Measurements from ENCODE around the gene CRIM1.

The CRIM1 gene

DNA sequence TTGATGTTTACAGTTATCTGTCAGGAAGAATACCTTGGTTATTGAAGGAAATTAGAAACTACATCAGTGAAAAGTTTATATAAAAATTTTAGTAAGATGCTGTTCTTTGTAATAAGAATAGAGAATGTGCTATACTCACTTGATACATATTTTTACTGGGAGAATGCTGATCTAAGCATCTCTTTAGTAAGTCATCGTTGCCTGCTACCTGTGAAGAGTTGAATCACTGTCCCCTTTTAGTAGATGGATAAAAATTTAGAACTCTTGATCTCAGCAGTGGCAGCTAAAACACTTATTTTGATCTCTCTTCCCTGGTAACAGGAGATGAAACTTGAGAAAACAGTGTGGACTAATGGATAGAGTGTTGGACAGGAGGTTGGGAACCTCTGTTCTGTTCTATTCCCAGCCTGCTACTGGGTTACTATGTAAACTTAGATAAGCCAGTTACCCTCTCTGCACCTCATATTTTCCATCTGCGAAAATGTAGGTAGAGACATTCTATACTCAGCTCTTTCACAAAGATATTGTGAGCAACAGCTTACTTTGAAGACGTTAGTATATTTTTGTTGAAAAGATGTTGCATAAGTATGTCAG lies 142.1 kb downstream of the CRIM1 start:
- Mint-ChIP-seq H3K4me1 (peaks cover 21% of the 10 kb centered on the region), H3K27ac (no peak overlapping the region), H3K27me3 (ENCODE audit: low read depth, poor library complexity) (peaks cover 3% of the 10 kb centered on the region), H3K4me3 (no peak overlapping the region), H3K36me3 (ENCODE audit: low read depth) (peaks cover 33% of the 10 kb centered on the region), H3K9me3 (no peaks in the 10 kb centered on the region)
- TF ChIP-seq, protein P1, sequence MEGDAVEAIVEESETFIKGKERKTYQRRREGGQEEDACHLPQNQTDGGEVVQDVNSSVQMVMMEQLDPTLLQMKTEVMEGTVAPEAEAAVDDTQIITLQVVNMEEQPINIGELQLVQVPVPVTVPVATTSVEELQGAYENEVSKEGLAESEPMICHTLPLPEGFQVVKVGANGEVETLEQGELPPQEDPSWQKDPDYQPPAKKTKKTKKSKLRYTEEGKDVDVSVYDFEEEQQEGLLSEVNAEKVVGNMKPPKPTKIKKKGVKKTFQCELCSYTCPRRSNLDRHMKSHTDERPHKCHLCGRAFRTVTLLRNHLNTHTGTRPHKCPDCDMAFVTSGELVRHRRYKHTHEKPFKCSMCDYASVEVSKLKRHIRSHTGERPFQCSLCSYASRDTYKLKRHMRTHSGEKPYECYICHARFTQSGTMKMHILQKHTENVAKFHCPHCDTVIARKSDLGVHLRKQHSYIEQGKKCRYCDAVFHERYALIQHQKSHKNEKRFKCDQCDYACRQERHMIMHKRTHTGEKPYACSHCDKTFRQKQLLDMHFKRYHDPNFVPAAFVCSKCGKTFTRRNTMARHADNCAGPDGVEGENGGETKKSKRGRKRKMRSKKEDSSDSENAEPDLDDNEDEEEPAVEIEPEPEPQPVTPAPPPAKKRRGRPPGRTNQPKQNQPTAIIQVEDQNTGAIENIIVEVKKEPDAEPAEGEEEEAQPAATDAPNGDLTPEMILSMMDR (IDR thresholded peaks at IDR 0.05) = no peak
- DNase-seq = no peak

GRCh38 chr2:36499128-36499820 lies 143.7 kb downstream of the CRIM1 start:
- Mint-ChIP-seq H3K9me3 (no peaks in the 10 kb centered on the region), H3K27me3 (ENCODE audit: low read depth, poor library complexity) (no peaks in the 10 kb centered on the region), H3K4me3 (no peak overlapping the region), H3K27ac (no peak overlapping the region), H3K4me1 (peaks cover 17% of the 10 kb centered on the region), H3K36me3 (ENCODE audit: low read depth) (peaks cover 35% of the 10 kb centered on the region)
- TF ChIP-seq, protein P1 (IDR thresholded peaks at IDR 0.05) = no peak
- DNase-seq = no peak

DNA sequence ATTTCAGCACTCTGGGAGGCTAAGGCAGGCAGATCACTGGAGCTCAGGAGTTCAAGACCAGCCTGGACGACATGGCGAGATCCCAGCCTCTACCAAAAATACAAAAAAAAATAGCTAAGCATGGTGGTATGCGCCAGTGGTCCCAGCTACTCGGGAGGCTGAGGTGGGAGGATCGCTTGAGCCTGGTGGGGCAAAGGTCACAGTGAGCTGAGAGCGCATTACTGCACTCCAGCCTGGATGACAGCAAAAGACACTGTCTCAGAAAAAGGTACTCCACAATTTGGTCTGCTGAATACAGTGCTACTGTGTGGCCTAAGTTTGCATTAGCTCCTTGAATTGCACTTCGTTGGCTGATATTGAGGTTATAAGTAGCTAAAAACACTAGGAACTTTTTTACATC lies 144.5 kb downstream of the CRIM1 start:
- no peak for DNase-seq
- H3K4me3 Mint-ChIP-seq = no peak overlapping the region
- H3K9me3 Mint-ChIP-seq = no peaks in the 10 kb centered on the region
- H3K27me3 Mint-ChIP-seq (ENCODE audit: low read depth, poor library complexity) = no peaks in the 10 kb centered on the region
- TF ChIP-seq, protein P1 (IDR thresholded peaks at IDR 0.05) = no peak
- H3K36me3 Mint-ChIP-seq (ENCODE audit: low read depth) = peaks cover 35% of the 10 kb centered on the region
- peaks cover 10% of the 10 kb centered on the region for H3K4me1 Mint-ChIP-seq
- H3K27ac Mint-ChIP-seq = no peak overlapping the region

GRCh38 chr2:36502081-36502480 lies 146.5 kb downstream of the CRIM1 start:
- DNase-seq = no peak
- H3K4me3 Mint-ChIP-seq = no peak overlapping the region
- no peak overlapping the region for H3K27ac Mint-ChIP-seq
- TF ChIP-seq, protein P1 (IDR thresholded peaks at IDR 0.05) = no peak
- peaks cover 35% of the 10 kb centered on the region for H3K36me3 Mint-ChIP-seq (ENCODE audit: low read depth)
- peaks cover 9% of the 10 kb centered on the region for H3K4me1 Mint-ChIP-seq
- H3K27me3 Mint-ChIP-seq (ENCODE audit: low read depth, poor library complexity) = no peaks in the 10 kb centered on the region
- H3K9me3 Mint-ChIP-seq = no peaks in the 10 kb centered on the region

- Mint-ChIP-seq H3K27ac (no peak overlapping the region), H3K4me3 (no peak overlapping the region), H3K9me3 (no peaks in the 10 kb centered on the region), H3K27me3 (ENCODE audit: low read depth, poor library complexity) (peaks cover 2% of the 10 kb centered on the region), H3K36me3 (ENCODE audit: low read depth) (peaks cover 21% of the 10 kb centered on the region), H3K4me1 (no peaks in the 10 kb centered on the region)
- TF ChIP-seq, protein P1 (IDR thresholded peaks at IDR 0.05) = peak; percentile 63
- DNase-seq = peak; percentile 33
These were observed 151.8 kb downstream of the CRIM1 start for GRCh38 chr2:36507408-36507812.

- peaks cover 32% of the 10 kb centered on the region for H3K36me3 Mint-ChIP-seq (ENCODE audit: low read depth)
- H3K4me1 Mint-ChIP-seq = no peaks in the 10 kb centered on the region
- peaks cover 2% of the 10 kb centered on the region for H3K27me3 Mint-ChIP-seq (ENCODE audit: low read depth, poor library complexity)
- H3K27ac Mint-ChIP-seq = no peak overlapping the region
- H3K4me3 Mint-ChIP-seq = no peak overlapping the region
- no peaks in the 10 kb centered on the region for H3K9me3 Mint-ChIP-seq
- TF ChIP-seq, protein P1 (IDR thresholded peaks at IDR 0.05) = no peak
- no peak for DNase-seq
These were observed 153.5 kb downstream of the CRIM1 start for GRCh38 chr2:36509075-36509474.
